ENCODE measurements around the gene SMARCA2.

GRCh38 chr9:2128141-2128540, 113.0 kb downstream of the SMARCA2 start:
- TF ChIP-seq CTCF (IDR thresholded peaks at IDR 0.05; ENCODE audit: poor library complexity, severe bottlenecking) (no peak), TAF1 (IDR thresholded peaks at IDR 0.05; ENCODE audit: low read depth) (no peak), POLR2AphosphoS5 (IDR thresholded peaks at IDR 0.05) (no peak), EP300 (conservative IDR thresholded peaks at IDR 0.05; ENCODE audit: poor library complexity, severe bottlenecking) (no peak), EZH2 (IDR thresholded peaks at IDR 0.05; ENCODE audit: borderline replicate concordance, insufficient read depth, low read length, poor library complexity, severe bottlenecking) (no peak), SMC3 (conservative IDR thresholded peaks at IDR 0.05; ENCODE audit: poor library complexity) (no peak)
